ENCODE results near the gene FREM1. TPM values are rescaled to one million over a fixed set of nuclear protein-coding genes. Genes with fewer than 3 reads are reported as not detected.

The FREM1 gene
- polyA plus RNA-seq, 1 donor, result 20.2 TPM

GRCh38 chr9:14813336-14814248, 96.6 kb downstream of the FREM1 start:
- DNase-seq, result no peak

GRCh38 chr9:14812806-14813205, 97.4 kb downstream of the FREM1 start:
- no peak for DNase-seq

GRCh38 chr9:14811844-14812243, 98.4 kb downstream of the FREM1 start:
- DNase-seq, result no peak

GRCh38 chr9:14806941-14807520, 103.2 kb downstream of the FREM1 start:
- no peak for DNase-seq

GRCh38 chr9:14799030-14799429, 111.2 kb downstream of the FREM1 start:
- no peak for DNase-seq

GRCh38 chr9:14797435-14797834, 112.8 kb downstream of the FREM1 start:
- DNase-seq, result no peak

GRCh38 chr9:14793389-14793788, 116.8 kb downstream of the FREM1 start:
- DNase-seq, result no peak

GRCh38 chr9:14790628-14791027, 119.6 kb downstream of the FREM1 start:
- no peak for DNase-seq

GRCh38 chr9:14788846-14789245, 121.4 kb downstream of the FREM1 start:
- no peak for DNase-seq

GRCh38 chr9:14783358-14783757, 126.9 kb downstream of the FREM1 start:
- DNase-seq, result no peak

- no peak for DNase-seq
Observed at GRCh38 chr9:14782286-14783051, 127.8 kb downstream of the FREM1 start.

GRCh38 chr9:14780693-14781092, 129.5 kb downstream of the FREM1 start:
- DNase-seq, result no peak

- DNase-seq, result peak; percentile 42
Observed at GRCh38 chr9:14780251-14780650, 130.0 kb downstream of the FREM1 start.

- DNase-seq, result peak; percentile 29
Observed at GRCh38 chr9:14779566-14780022, 130.6 kb downstream of the FREM1 start.

GRCh38 chr9:14778565-14778964, 131.7 kb downstream of the FREM1 start:
- DNase-seq, result no peak

- DNase-seq, result no peak
Observed at GRCh38 chr9:14775917-14776316, 134.3 kb downstream of the FREM1 start.

- DNase-seq, result no peak
Observed at GRCh38 chr9:14770592-14770991, 139.6 kb downstream of the FREM1 start.

- peak; percentile 54 for DNase-seq
Observed at GRCh38 chr9:14769230-14769571, 141.0 kb downstream of the FREM1 start.

- DNase-seq, result peak; percentile 75
Observed at GRCh38 chr9:14768405-14769229, 141.6 kb downstream of the FREM1 start.

GRCh38 chr9:14766299-14766698, 143.9 kb downstream of the FREM1 start:
- DNase-seq, result no peak

- DNase-seq, result no peak
Observed at GRCh38 chr9:14761584-14761983, 148.6 kb downstream of the FREM1 start.

GRCh38 chr9:14760060-14760459, 150.2 kb downstream of the FREM1 start:
- no peak for DNase-seq
